Vagina (tissue), 2 donors: ENCODE measurements around the gene ZDHHC12. TPM values are rescaled to one million over a fixed set of nuclear protein-coding genes. Genes with fewer than 3 reads are reported as not detected.
A peak's percentile ranks its signal among the peaks of the same experiment; 100 is the strongest.

Source experiments
- DNase-seq, 2 donors: peaks; one replicate each; pipeline ENCODE4 v3.0.0-alpha.2; 2017; ENCODE audit errors: extremely low spot score in 2 of 2
- H3K27ac ChIP-seq: fragments of 200-600 bp; sonication (generic); one replicate; pipeline ENCODE4 v1.5.1; 2019
- H3K27me3 ChIP-seq: fragments of 200-600 bp; sonication (generic); one replicate; pipeline ENCODE4 v1.5.1; 2019
- H3K36me3 ChIP-seq, 2 donors: fragments of 200-600 bp; sonication (generic); one replicate each; pipeline ENCODE4 v1.5.1; 2017 to 2019
- H3K4me1 ChIP-seq: fragments of 200-600 bp; sonication (generic); one replicate; pipeline ENCODE4 v1.5.1; 2019
- H3K4me3 ChIP-seq, 2 donors: fragments of 200-600 bp; sonication (generic); 1 replicate in 1 of 2; 2 replicates in 1 of 2; pipeline ENCODE4 v1.5.1; 2016 to 2019
- H3K9me3 ChIP-seq: fragments of 200-600 bp; sonication (generic); one replicate; pipeline ENCODE4 v1.5.1; 2019
- POLR2A ChIP-seq, 2 donors: fragments of 450-650 bp; IDR thresholded peaks; one replicate each; pipeline ENCODE4 v1.6.1; 2017; ENCODE audit warnings: antibody characterized with exemption in 2 of 2, mild to moderate bottlenecking in 2 of 2, moderate library complexity in 2 of 2
- POLR2AphosphoS5 ChIP-seq, 2 donors: sonication (generic); formaldehyde crosslinking; IDR thresholded peaks; one replicate each; pipeline ENCODE4 v1.9.0; 2017; ENCODE audit warnings: antibody characterized with exemption in 2 of 2, mild to moderate bottlenecking in 2 of 2, low read depth in 1 of 2; ENCODE audit not compliant: insufficient read depth in 1 of 2
- intact Hi-C: fragments of 100-400 bp; cut with DNase I; formaldehyde crosslinking; loops from one replicate; pipeline ENCODE4 v1.15.1; 2023
- total RNA-seq: library from RNA; depleted of rRNA; stranded (reverse); fragments of >200 nt; gene quantifications from one replicate; pipeline ENCODE4 v1.2.3, GENCODE V29; 2016
- TF ChIP-seq, protein P1 (sequence below), 3 experiments: fragments of 450-650 bp in 2 of 3; fragments of 200-600 bp in 1 of 3; sonication (generic) in 1 of 3; IDR thresholded peaks; one replicate each; pipeline ENCODE4 v1.5.1; 2017 to 2019; ENCODE audit warnings: antibody characterized with exemption in 3 of 3, mild to moderate bottlenecking in 2 of 3, moderate library complexity in 2 of 3

Gene ZDHHC12
- total RNA-seq, 1 donor from 2014 or later = 19.4 TPM

DNA sequence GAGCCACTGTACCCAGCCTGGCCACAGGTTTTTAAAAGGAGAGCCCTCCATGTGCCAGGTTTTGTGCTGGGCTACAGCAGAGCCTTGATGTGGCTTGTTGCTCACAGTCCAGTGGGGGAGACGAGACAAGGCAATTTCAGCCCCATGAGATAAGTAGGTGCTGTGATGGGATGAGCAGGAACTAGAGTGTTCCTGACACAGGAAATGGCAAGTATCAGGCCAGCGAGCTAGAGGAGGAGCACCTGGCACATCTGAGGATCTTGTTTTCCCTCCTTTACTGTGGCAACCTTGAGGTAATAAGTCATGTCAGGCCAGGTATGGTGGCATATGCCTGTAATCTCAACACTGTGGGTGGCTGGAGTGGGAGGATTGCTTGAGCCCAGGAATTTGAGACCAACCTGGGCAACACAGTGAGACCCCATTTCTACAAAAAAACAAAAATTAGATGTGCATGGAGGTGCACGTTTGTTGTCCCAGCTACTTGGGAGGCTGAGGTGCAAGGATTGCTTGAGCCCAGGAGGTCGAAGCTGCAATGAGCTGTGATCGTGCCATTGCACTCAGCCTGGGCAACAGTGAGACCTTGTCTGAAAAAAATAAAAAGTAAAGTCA, 3.8 kb upstream of the ZDHHC12 start:
- peaks cover 20% of the 10 kb centered on the region for H3K4me1 ChIP-seq
- no peak overlapping the region for H3K4me3 ChIP-seq
- H3K9me3 ChIP-seq = no peaks in the 10 kb centered on the region
- DNase-seq = no peak
- intact Hi-C loops = no loop called here
- no peaks in the 10 kb centered on the region for H3K27me3 ChIP-seq
- TF ChIP-seq POLR2A (IDR thresholded peaks at IDR 0.05) = no peak
- TF ChIP-seq, protein P1, sequence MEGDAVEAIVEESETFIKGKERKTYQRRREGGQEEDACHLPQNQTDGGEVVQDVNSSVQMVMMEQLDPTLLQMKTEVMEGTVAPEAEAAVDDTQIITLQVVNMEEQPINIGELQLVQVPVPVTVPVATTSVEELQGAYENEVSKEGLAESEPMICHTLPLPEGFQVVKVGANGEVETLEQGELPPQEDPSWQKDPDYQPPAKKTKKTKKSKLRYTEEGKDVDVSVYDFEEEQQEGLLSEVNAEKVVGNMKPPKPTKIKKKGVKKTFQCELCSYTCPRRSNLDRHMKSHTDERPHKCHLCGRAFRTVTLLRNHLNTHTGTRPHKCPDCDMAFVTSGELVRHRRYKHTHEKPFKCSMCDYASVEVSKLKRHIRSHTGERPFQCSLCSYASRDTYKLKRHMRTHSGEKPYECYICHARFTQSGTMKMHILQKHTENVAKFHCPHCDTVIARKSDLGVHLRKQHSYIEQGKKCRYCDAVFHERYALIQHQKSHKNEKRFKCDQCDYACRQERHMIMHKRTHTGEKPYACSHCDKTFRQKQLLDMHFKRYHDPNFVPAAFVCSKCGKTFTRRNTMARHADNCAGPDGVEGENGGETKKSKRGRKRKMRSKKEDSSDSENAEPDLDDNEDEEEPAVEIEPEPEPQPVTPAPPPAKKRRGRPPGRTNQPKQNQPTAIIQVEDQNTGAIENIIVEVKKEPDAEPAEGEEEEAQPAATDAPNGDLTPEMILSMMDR (IDR thresholded peaks at IDR 0.05) = no peak
- TF ChIP-seq POLR2AphosphoS5 (IDR thresholded peaks at IDR 0.05; ENCODE audit: insufficient read depth in 1 of 2, low read depth in 1 of 2) = no peak
- H3K27ac ChIP-seq = no peak overlapping the region
- H3K36me3 ChIP-seq = peaks cover 0 to 14% of the 10 kb centered on the region in 2 donors

DNA sequence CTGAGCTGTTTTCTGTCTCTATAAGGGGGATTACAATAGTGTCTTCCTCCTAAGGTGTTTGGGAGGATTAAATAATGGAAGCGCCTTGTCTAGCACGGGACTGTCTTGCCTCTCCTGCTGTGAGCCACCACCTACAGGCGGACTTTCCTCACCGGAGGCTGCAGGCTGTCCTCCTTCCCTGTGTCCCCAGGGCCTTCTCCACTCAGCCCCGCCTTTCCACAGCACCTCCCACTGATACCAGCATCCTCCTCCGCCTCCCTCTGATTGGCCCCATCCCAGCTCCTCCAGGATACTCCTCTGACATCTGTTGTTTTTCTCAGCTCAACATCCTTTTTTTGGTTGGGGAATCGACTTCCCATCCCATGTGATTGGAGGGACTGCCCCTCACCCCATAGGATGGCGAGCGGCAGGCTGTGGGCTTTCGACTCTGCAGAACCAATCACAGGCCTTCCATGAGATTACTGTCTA, 851 bp upstream of the ZDHHC12 start:
- H3K9me3 ChIP-seq = no peaks in the 10 kb centered on the region
- H3K27me3 ChIP-seq = no peaks in the 10 kb centered on the region
- DNase-seq = no peak
- H3K4me1 ChIP-seq = peaks cover 23% of the 10 kb centered on the region
- intact Hi-C loops = no loop called here
- TF ChIP-seq POLR2A (IDR thresholded peaks at IDR 0.05) (no peak), POLR2AphosphoS5 (IDR thresholded peaks at IDR 0.05; ENCODE audit: insufficient read depth in 1 of 2, low read depth in 1 of 2) (no peak)
- TF ChIP-seq, protein P1 (IDR thresholded peaks at IDR 0.05) = no peak
- H3K4me3 ChIP-seq = peak overlapping the region; percentile 50 to 79
- no peaks in the 10 kb centered on the region for H3K36me3 ChIP-seq
- H3K27ac ChIP-seq = peak overlapping the region; percentile 80

DNA sequence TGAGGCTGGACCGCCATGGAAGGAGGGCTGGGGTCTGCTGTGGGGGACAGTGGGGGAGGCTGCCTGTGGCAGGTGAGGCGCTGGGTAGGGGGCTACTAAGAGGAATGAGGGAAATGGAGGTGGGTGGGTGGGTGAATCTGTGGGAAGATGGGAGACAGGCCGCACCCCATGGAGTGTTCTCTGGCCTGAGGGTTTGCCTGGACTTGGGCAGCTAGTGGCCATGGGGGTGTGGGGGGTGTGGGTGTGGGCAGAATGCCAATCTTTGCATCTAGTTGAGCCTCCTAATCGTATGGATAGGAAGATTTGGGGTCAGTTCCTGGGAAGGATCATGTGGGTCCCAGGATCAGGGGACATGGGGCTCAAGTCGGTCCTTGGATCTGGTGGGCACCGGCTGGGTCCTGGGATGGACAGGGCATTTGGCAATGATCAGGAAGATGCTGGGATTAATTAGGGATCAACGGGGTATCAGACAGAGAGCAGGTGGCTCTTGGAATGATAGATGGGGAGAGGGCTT, 518 bp downstream of the ZDHHC12 start:
- Histone ChIP-seq H3K27me3 (no peaks in the 10 kb centered on the region), H3K27ac (peak overlapping the region; percentile 80), H3K9me3 (no peaks in the 10 kb centered on the region), H3K36me3 (no peaks in the 10 kb centered on the region), H3K4me1 (peaks cover 23% of the 10 kb centered on the region), H3K4me3 (peak overlapping the region; percentile 50 to 79)
- DNase-seq = no peak
- TF ChIP-seq, protein P1 (IDR thresholded peaks at IDR 0.05) = no peak
- TF ChIP-seq POLR2AphosphoS5 (IDR thresholded peaks at IDR 0.05; ENCODE audit: insufficient read depth in 1 of 2, low read depth in 1 of 2) = no peak
- no peak for TF ChIP-seq POLR2A (IDR thresholded peaks at IDR 0.05)
- intact Hi-C loops = no loop called here

DNA sequence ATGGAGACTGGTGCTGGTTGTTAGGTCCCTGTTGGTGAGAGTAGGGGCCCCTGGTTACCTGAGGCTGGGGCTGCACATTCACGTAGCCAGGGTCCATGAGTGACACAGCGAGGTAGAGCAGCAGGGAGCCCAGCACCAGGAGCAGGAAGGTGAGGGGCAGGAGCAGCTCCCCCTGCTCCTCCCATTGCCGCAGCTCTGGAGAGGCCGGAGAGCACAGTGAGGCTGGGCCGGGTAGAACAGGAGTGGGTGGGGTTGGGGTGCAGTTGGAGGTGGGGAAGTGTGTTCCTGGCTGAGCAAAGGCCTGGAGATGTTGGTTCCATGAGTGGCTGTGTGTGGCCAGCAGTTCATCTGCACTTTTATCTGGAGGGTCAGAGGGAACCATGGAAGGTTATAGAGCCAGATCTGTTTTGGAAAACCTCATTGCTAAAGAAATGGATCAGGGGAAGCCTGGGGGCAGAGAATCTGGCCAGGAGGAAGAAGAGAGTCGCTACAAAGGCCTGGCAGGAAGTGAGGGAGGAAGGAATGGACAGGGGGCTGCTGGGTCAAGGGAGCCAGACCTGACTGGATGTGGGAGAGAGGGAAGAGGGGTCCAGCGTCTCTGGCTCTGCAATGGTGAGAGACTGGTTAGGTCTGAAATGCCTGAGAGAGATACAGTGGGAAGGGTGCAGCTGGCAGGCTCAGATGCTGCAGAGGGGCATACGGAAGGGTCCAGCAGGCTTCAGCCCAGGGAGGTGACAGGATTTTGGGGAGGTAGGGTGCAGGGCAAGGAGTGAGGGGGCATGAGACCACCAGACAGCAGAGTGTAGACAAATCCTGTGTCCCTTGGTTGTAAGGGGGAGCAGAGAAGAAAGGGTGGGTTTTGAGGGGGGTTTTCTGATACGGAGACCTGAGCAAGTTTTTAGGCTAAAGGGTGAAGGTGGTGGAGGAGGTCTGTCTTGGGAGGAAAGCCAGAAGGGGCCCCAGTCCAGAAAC, 1.3 kb downstream of the ZDHHC12 start:
- DNase-seq = no peak
- Histone ChIP-seq H3K4me1 (peaks cover 23% of the 10 kb centered on the region), H3K36me3 (no peaks in the 10 kb centered on the region), H3K27ac (peak overlapping the region; percentile 80), H3K4me3 (peak overlapping the region; percentile 50 to 79), H3K27me3 (no peaks in the 10 kb centered on the region), H3K9me3 (no peaks in the 10 kb centered on the region)
- intact Hi-C loops = no loop called here
- TF ChIP-seq POLR2AphosphoS5 (IDR thresholded peaks at IDR 0.05; ENCODE audit: insufficient read depth in 1 of 2, low read depth in 1 of 2) = no peak
- TF ChIP-seq, protein P1 (IDR thresholded peaks at IDR 0.05) = no peak
- no peak for TF ChIP-seq POLR2A (IDR thresholded peaks at IDR 0.05)
